Osteoblast (primary cell): Measurements from ENCODE around the gene CELA2A. TPM values are rescaled to one million over a fixed set of nuclear protein-coding genes. Genes with fewer than 3 reads are reported as not detected.
"Not testable (repeated sequence)": the region's sequence is repeated elsewhere in the genome, so short reads cannot be mapped to it uniquely, and the experiment has no call there.

Experiments
- DNase-seq: peaks from one replicate; pipeline ENCODE4 v3.0.0; 2011; ENCODE audit warnings: low spot score, mixed read lengths; ENCODE audit not compliant: insufficient read length; ENCODE audit errors: missing footprints
- H2AFZ ChIP-seq: 2 replicates; pipeline ENCODE4 v1.6.0; 2011; ENCODE audit warnings: mild to moderate bottlenecking, low read length
- H3K27ac ChIP-seq: 2 replicates; pipeline ENCODE4 v1.5.1; 2011; ENCODE audit warnings: mild to moderate bottlenecking, low read depth, low read length, moderate library complexity
- H3K27me3 ChIP-seq: 2 replicates; pipeline ENCODE4 v1.6.0; 2012; ENCODE audit warnings: mild to moderate bottlenecking, control low read depth, inconsistent platforms, low read length, moderate library complexity; ENCODE audit not compliant: insufficient read depth
- H3K36me3 ChIP-seq: 2 replicates; pipeline ENCODE4 v1.5.1; 2011; ENCODE audit warnings: mild to moderate bottlenecking, low read length, control low read depth, moderate library complexity; ENCODE audit not compliant: insufficient read depth
- H3K4me1 ChIP-seq: 2 replicates; pipeline ENCODE4 v1.5.1; 2011; ENCODE audit warnings: mild to moderate bottlenecking, low read length, control low read depth, moderate library complexity; ENCODE audit not compliant: insufficient read depth
- H3K4me2 ChIP-seq: 2 replicates; pipeline ENCODE4 v1.6.0; 2011; ENCODE audit warnings: mild to moderate bottlenecking, low read length; ENCODE audit not compliant: insufficient read depth
- H3K4me3 ChIP-seq: fragments of 200-600 bp; sonication (generic); 3 replicates; pipeline ENCODE4 v1.5.1; 2012; ENCODE audit warnings: mild to moderate bottlenecking, low read length, inconsistent platforms; ENCODE audit not compliant: insufficient read depth
- H3K79me2 ChIP-seq: 2 replicates; pipeline ENCODE4 v1.6.0; 2012; ENCODE audit warnings: mild to moderate bottlenecking, low read length, control low read depth, inconsistent platforms; ENCODE audit not compliant: insufficient read depth
- H3K9me3 ChIP-seq: 2 replicates; pipeline ENCODE4 v1.5.1; 2011; ENCODE audit warnings: low read depth, low read length, control low read depth
- H4K20me1 ChIP-seq: 2 replicates; pipeline ENCODE4 v1.6.0; 2012; ENCODE audit warnings: mild to moderate bottlenecking, low read length, control low read depth; ENCODE audit not compliant: insufficient read depth
- total RNA-seq: library from RNA; depleted of rRNA; stranded (reverse); fragments of >200 nt; gene quantifications from 2 replicates; pipeline ENCODE4 v1.2.3, GENCODE V29; 2012
- TF ChIP-seq, protein P1 (sequence below): IDR thresholded peaks from 2 replicates; pipeline ENCODE4 v1.5.1; 2011; ENCODE audit warnings: mild to moderate bottlenecking, low read depth, low read length, moderate library complexity; ENCODE audit errors: extremely low read depth

Gene CELA2A
- total RNA-seq, 1 donor, result not detected

DNA sequence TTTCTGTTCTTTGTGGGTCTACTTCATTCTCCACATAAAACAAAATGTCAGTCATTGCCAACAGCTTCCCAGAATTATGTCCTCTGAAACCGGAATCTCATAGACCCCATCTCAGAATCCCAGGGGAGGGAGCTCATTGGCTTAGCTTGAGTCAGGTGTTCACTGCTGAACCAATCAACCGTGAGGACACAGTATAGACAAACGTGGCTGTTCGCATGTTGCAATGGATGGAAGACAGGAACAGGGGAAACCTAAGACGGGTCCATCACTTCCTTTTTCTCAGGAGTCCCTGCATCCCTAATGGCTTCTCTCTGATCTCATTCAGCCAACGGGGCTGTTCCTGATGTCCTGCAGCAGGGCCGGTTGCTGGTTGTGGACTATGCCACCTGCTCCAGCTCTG, 9.1 kb downstream of the CELA2A start:
- Histone ChIP-seq H3K27ac (no peak overlapping the region), H3K4me2 (no peak overlapping the region), H3K4me1 (no peaks in the 10 kb centered on the region), H3K27me3 (no peaks in the 10 kb centered on the region), H3K36me3 (no peaks in the 10 kb centered on the region), H2AFZ (no peak overlapping the region), H3K79me2 (no peaks in the 10 kb centered on the region), H3K9me3 (no peaks in the 10 kb centered on the region), H4K20me1 (no peaks in the 10 kb centered on the region), H3K4me3 (no peak overlapping the region)
- TF ChIP-seq, protein P1, sequence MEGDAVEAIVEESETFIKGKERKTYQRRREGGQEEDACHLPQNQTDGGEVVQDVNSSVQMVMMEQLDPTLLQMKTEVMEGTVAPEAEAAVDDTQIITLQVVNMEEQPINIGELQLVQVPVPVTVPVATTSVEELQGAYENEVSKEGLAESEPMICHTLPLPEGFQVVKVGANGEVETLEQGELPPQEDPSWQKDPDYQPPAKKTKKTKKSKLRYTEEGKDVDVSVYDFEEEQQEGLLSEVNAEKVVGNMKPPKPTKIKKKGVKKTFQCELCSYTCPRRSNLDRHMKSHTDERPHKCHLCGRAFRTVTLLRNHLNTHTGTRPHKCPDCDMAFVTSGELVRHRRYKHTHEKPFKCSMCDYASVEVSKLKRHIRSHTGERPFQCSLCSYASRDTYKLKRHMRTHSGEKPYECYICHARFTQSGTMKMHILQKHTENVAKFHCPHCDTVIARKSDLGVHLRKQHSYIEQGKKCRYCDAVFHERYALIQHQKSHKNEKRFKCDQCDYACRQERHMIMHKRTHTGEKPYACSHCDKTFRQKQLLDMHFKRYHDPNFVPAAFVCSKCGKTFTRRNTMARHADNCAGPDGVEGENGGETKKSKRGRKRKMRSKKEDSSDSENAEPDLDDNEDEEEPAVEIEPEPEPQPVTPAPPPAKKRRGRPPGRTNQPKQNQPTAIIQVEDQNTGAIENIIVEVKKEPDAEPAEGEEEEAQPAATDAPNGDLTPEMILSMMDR, result no peak
- DNase-seq, result peak; percentile 38

DNA sequence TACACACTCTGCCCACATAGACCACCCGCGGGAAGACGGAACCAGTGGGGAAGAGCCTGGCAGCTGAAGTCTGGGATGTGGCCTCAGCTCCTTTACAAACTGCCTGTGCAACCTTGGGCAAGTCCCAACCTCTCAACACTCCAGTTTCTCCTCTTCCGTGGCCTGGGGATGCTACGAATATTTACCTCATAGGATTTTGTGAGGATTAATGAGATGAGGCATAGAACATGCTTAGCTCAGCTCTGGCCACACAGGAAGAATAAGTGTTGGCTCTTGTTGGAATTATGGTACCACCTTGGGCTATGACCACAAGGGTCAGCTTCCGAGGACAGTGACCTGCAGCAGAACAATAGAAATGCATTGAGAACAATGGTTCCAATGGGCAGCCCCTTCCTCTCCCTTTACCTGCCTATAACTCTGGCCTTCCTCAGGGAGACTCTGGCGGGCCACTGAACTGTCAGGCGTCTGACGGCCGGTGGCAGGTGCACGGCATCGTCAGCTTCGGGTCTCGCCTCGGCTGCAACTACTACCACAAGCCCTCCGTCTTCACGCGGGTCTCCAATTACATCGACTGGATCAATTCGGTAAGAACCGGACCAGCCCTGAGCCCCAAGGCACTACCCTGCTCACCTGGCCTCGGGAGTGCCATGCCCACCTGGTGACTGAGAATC, 10.6 kb downstream of the CELA2A start:
- H2AFZ ChIP-seq, H3K27me3 ChIP-seq, H3K4me2 ChIP-seq, H3K9me3 ChIP-seq, H3K4me3 ChIP-seq, H4K20me1 ChIP-seq, H3K79me2 ChIP-seq, H3K4me1 ChIP-seq, H3K36me3 ChIP-seq, H3K27ac ChIP-seq: not testable (repeated sequence)
- peak; percentile 76 for DNase-seq

- TF ChIP-seq, protein P1, result no peak
- H3K9me3 ChIP-seq, result no peaks in the 10 kb centered on the region
- H3K4me3 ChIP-seq, result no peak overlapping the region
- no peak overlapping the region for H3K4me2 ChIP-seq
- H3K79me2 ChIP-seq, result no peaks in the 10 kb centered on the region
- no peaks in the 10 kb centered on the region for H3K36me3 ChIP-seq
- no peaks in the 10 kb centered on the region for H3K4me1 ChIP-seq
- no peak overlapping the region for H2AFZ ChIP-seq
- DNase-seq, result no peak
- no peak overlapping the region for H3K27ac ChIP-seq
- no peaks in the 10 kb centered on the region for H3K27me3 ChIP-seq
- H4K20me1 ChIP-seq, result no peaks in the 10 kb centered on the region
Observed at GRCh38 chr1:15468145-15468544, 11.6 kb downstream of the CELA2A start.

- Histone ChIP-seq H3K4me3 (no peak overlapping the region), H3K4me2 (no peak overlapping the region)
Observed at GRCh38 chr1:15469361-15469760, 12.8 kb downstream of the CELA2A start.

GRCh38 chr1:15469821-15470448, 13.4 kb downstream of the CELA2A start:
- H3K4me2 ChIP-seq, H4K20me1 ChIP-seq, H3K4me3 ChIP-seq, H3K27me3 ChIP-seq, H2AFZ ChIP-seq, H3K79me2 ChIP-seq, H3K4me1 ChIP-seq, H3K9me3 ChIP-seq, H3K27ac ChIP-seq, H3K36me3 ChIP-seq: not testable (repeated sequence)
- DNase-seq, result peak; percentile 63

More at GRCh38 chr1:15469361-15469760, 12.8 kb downstream of the CELA2A start:
- no peaks in the 10 kb centered on the region for H3K4me1 ChIP-seq
- H3K36me3 ChIP-seq, result no peaks in the 10 kb centered on the region
- TF ChIP-seq, protein P1, result no peak
- no peak overlapping the region for H3K27ac ChIP-seq
- no peak for DNase-seq
- no peaks in the 10 kb centered on the region for H3K9me3 ChIP-seq
- no peak overlapping the region for H2AFZ ChIP-seq
- no peaks in the 10 kb centered on the region for H4K20me1 ChIP-seq
- H3K79me2 ChIP-seq, result no peaks in the 10 kb centered on the region
- no peaks in the 10 kb centered on the region for H3K27me3 ChIP-seq

DNA sequence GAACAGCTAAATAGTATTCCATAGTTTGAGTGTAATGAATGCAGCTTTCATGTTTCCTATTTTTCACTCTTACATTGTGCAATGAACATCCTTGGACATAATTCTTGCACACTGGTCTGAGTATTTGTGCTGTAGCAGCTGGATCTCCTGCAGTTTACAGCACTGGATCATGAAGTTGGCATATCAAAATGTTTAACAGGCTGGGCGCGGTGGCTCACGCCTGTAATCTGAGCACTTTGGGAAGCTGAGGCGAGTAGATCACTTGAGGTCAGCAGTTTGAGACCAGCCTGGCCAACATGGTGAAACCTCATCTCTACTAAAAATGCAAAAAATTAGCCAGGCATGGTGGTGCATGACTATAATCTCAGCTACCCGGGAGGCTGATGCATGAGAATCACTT, 14.5 kb downstream of the CELA2A start:
- not testable (repeated sequence) for DNase-seq, H2AFZ ChIP-seq, H3K4me3 ChIP-seq, H3K79me2 ChIP-seq, H3K27ac ChIP-seq, H3K27me3 ChIP-seq, H3K4me2 ChIP-seq, H3K4me1 ChIP-seq, H3K9me3 ChIP-seq, H3K36me3 ChIP-seq, H4K20me1 ChIP-seq

DNA sequence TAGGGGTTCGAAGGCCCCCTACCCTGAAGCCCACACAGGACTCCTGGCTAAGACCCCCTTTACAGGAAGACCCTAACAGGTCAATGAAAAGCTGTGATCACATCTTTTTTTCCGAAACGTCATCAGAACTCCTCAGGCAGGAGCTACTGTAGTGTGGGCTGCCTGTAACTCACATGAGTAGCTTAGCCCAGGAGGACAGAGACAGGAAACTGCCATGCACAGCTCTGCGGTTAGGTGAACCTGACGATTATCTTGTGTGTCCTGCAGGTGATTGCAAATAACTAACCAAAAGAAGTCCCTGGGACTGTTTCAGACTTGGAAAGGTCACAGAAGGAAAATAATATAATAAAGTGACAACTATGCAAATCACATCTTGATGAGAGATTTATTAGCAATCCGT, 15.2 kb downstream of the CELA2A start:
- not testable (repeated sequence) for H3K4me2 ChIP-seq, H2AFZ ChIP-seq, H4K20me1 ChIP-seq, H3K4me3 ChIP-seq, H3K4me1 ChIP-seq, H3K27me3 ChIP-seq, H3K9me3 ChIP-seq, DNase-seq, H3K79me2 ChIP-seq, H3K27ac ChIP-seq, H3K36me3 ChIP-seq
